Astrocyte (in vitro differentiated cells and primary cell): ENCODE measurements around the gene CYP2A6.

Experiments
- EZH2 ChIP-seq: IDR thresholded peaks from 2 replicates; pipeline ENCODE4 v1.6.1; 2012; ENCODE audit warnings: mild to moderate bottlenecking, low read length, inconsistent platforms; ENCODE audit not compliant: insufficient read depth
- TF ChIP-seq, protein P1 (sequence below): IDR thresholded peaks from 2 replicates; pipeline ENCODE4 v1.5.1; 2011; ENCODE audit warnings: low read depth, mild to moderate bottlenecking, inconsistent platforms, low read length, moderate library complexity; ENCODE audit not compliant: insufficient read depth

- TF ChIP-seq, protein P1, sequence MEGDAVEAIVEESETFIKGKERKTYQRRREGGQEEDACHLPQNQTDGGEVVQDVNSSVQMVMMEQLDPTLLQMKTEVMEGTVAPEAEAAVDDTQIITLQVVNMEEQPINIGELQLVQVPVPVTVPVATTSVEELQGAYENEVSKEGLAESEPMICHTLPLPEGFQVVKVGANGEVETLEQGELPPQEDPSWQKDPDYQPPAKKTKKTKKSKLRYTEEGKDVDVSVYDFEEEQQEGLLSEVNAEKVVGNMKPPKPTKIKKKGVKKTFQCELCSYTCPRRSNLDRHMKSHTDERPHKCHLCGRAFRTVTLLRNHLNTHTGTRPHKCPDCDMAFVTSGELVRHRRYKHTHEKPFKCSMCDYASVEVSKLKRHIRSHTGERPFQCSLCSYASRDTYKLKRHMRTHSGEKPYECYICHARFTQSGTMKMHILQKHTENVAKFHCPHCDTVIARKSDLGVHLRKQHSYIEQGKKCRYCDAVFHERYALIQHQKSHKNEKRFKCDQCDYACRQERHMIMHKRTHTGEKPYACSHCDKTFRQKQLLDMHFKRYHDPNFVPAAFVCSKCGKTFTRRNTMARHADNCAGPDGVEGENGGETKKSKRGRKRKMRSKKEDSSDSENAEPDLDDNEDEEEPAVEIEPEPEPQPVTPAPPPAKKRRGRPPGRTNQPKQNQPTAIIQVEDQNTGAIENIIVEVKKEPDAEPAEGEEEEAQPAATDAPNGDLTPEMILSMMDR: no peak
- TF ChIP-seq EZH2: no peak
These were observed 49.3 kb downstream of the CYP2A6 start for GRCh38 chr19:40800997-40801377.
